ENCODE measurements around the gene SPRED2.

- no peak for TF ChIP-seq CTCF (IDR thresholded peaks at IDR 0.05)
- no peak for TF ChIP-seq EP300 (IDR thresholded peaks at IDR 0.05)
These were observed 59.0 kb downstream of the SPRED2 start for GRCh38 chr2:65373365-65373918.

Measured in tibial nerve (tissue), 4 donors.